K562 (cell line): ENCODE measurements around the gene COQ2. TPM values are rescaled to one million over a fixed set of nuclear protein-coding genes. Genes with fewer than 3 reads are reported as not detected.

Experiments used
- BRCA1 ChIP-seq, 2 experiments: fragments of 450-650 bp in 1 of 2; sonication (generic) in 1 of 2; formaldehyde crosslinking in 1 of 2; IDR thresholded peaks; 2 replicates each; pipeline versions ENCODE4 v1.5.0 to v1.6.1; 2017 to 2020; ENCODE audit warnings: mild to moderate bottlenecking in 1 of 2, missing genetic modification reagents in 1 of 2
- CREM ChIP-seq: IDR thresholded peaks from 2 replicates; pipeline ENCODE4 v1.6.1; 2014; ENCODE audit warnings: antibody characterized with exemption, low read depth
- CSDE1 ChIP-seq, 2 experiments: fragments of 450-650 bp; IDR thresholded peaks; 2 replicates each; pipeline ENCODE4 v1.6.1; 2016; ENCODE audit warnings: mild to moderate bottlenecking in 1 of 2
- DDX20 ChIP-seq: fragments of 450-650 bp; IDR thresholded peaks from 2 replicates; pipeline ENCODE4 v1.6.1; 2016; ENCODE audit warnings: missing genetic modification characterization, low read depth, mild to moderate bottlenecking, missing compliant biosample characterization, moderate library complexity
- EP300 ChIP-seq: IDR thresholded peaks from 2 replicates; pipeline ENCODE4 v1.6.1; 2012; ENCODE audit warnings: low read length, improper control_type of control experiment
- GTF2E2 ChIP-seq: fragments of 200-800 bp; sonication (Bioruptor generic); IDR thresholded peaks from 2 replicates; pipeline ENCODE4 v1.6.1; 2016; ENCODE audit warnings: missing genetic modification characterization, missing compliant biosample characterization
- GTF2F1 ChIP-seq: IDR thresholded peaks from 2 replicates; pipeline ENCODE4 v1.6.1; 2011; ENCODE audit warnings: low read depth, low read length, improper control_type of control experiment
- MCM3 ChIP-seq: fragments of 450-650 bp; IDR thresholded peaks from 2 replicates; pipeline ENCODE4 v1.6.1; 2016
- NFE2L1 ChIP-seq: fragments of 450-650 bp; IDR thresholded peaks from 2 replicates; pipeline ENCODE4 v1.6.1; 2016; ENCODE audit warnings: missing genetic modification characterization, low read depth, mild to moderate bottlenecking, missing compliant biosample characterization, moderate library complexity, borderline replicate concordance
- PKNOX1 ChIP-seq: fragments of 450-650 bp; IDR thresholded peaks from 2 replicates; pipeline ENCODE4 v1.6.1; 2016
- RBM34 ChIP-seq: fragments of 200-400 bp; formaldehyde crosslinking; IDR thresholded peaks from 2 replicates; pipeline ENCODE4 v1.6.1; 2018; ENCODE audit warnings: low read length, borderline replicate concordance; ENCODE audit not compliant: insufficient read depth
- RNF219 ChIP-seq: fragments of 250-450 bp; sonication (Bioruptor Pico); IDR thresholded peaks from 2 replicates; pipeline ENCODE4 v1.5.0; 2022; ENCODE audit warnings: mild to moderate bottlenecking
- ZNF165 ChIP-seq: fragments of 250-450 bp; sonication (Bioruptor Pico); IDR thresholded peaks from 2 replicates; pipeline ENCODE4 v1.4.0; 2020; ENCODE audit warnings: borderline replicate concordance
- ZNF224 ChIP-seq: sonication (generic); formaldehyde crosslinking; IDR thresholded peaks from 2 replicates; pipeline ENCODE4 v1.8.0; 2022; ENCODE audit warnings: mild to moderate bottlenecking, missing genetic modification reagents
- ZNF280B ChIP-seq: fragments of 250-450 bp; sonication (Bioruptor Pico); IDR thresholded peaks from 2 replicates; pipeline ENCODE4 v1.5.1; 2021; ENCODE audit warnings: mild to moderate bottlenecking
- ZNF592 ChIP-seq: fragments of 450-650 bp; IDR thresholded peaks from 2 replicates; pipeline ENCODE4 v1.6.1; 2017; ENCODE audit warnings: antibody characterized with exemption, mild to moderate bottlenecking
- polyA plus RNA-seq, 8 experiments: library from polyadenylated mRNA; depleted of rRNA in 4 of 8; stranded (reverse) in 5 of 8; unstranded in 3 of 8; fragments of >200 nt; fragmentation: Nextera tagmentation in 2 of 8; fragmentation: Illumina TruSeq in 1 of 8; extraction: Ambion mirVana in 2 of 8; extraction: Trizol in 1 of 8; gene quantifications; 2 replicates each; pipeline versions ENCODE4 v1.2.1 to v1.2.3, GENCODE V29; 2011 to 2014; ENCODE audit warnings: inconsistent platforms in 1 of 8, missing spikeins in 1 of 8
- total RNA-seq, 7 experiments: library from RNA; depleted of rRNA in 6 of 7; stranded (reverse); fragments of >200 nt in 6 of 7; fragmentation: Illumina TruSeq in 2 of 7; extraction: Trizol in 2 of 7; gene quantifications; 2 replicates each; pipeline versions ENCODE4 v1.2.1 to v1.2.3, GENCODE V29; 2011 to 2021; ENCODE audit warnings: low replicate concordance in 1 of 7

Gene COQ2
- total and polyA plus RNA-seq, 9 of the 15 experiments (the other 6 are each of a cell fraction or from before 2014, with no cell fraction given) = 1.9 to 13.5 (median 11.8) TPM

DNA sequence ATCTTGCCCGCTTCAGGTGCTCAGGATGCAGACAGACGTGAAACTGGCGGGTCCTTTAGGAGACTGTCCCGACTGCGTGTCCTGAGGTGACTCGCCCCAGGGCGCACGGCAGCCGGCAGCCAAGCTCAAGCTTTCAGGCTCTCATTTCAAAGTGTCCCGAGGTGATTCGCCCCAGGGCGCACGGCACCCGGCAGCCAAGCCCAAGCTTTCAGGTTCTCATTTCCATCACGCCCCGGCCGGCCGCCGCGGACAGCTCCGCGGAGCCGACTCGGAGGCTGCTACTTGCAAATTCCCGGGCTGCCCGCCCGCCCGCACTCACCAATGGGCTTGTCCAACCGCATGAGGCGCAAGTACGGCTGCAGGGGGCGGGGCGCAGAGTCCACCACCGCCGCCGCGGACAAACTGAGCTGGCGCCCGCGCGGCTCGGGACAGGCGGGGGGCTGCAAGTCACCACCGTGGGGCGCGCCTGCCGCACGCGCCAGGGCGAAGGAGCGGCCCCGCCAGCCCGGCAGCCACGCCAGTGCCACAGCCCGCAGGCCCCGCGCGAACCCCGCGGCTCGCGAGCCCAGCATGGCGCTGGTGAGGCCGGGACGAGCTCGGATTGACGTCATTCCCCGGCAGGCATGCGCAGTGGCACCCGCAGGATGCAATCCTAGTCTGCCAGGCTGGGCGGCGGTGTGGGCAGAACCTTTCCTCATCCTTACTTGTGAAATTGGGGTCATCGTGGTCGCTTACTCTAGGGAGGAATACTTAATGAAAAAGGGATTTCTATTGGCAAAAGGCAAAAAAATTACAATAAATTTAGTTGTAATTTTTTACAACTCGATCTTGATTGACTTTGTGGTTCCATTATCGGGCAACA is at the start of gene COQ2 (continued):
- TF ChIP-seq ZNF224 (CRISPR knock-in tag) (no peak), BRCA1 (IDR thresholded peaks at IDR 0.05) (no peak), BRCA1 (CRISPR knock-in tag; IDR thresholded peaks at IDR 0.05) (no peak), GTF2F1 (no peak; the same call in 1 of the 2 replicates), PKNOX1 (no peak), NFE2L1 (no peak), ZNF165 (no peak), CREM (peak; percentile 95), GTF2E2 (tag) (peak; percentile 65; the same call in 1 of the 2 replicates), RBM34 (no peak), CSDE1 (IDR thresholded peaks at IDR 0.05) (no peak), DDX20 (no peak), MCM3 (no peak), RNF219 (no peak), ZNF280B (CRISPR knock-in tag) (no peak), ZNF592 (peak; percentile 84), EP300 (no peak)
